ENCODE measurements around the gene ETV6. TPM values are rescaled to one million over a fixed set of nuclear protein-coding genes. Genes with fewer than 3 reads are reported as not detected.

ETV6 gene
- total RNA-seq, 1 donor from 2014 or later: 3.0 TPM

DNA sequence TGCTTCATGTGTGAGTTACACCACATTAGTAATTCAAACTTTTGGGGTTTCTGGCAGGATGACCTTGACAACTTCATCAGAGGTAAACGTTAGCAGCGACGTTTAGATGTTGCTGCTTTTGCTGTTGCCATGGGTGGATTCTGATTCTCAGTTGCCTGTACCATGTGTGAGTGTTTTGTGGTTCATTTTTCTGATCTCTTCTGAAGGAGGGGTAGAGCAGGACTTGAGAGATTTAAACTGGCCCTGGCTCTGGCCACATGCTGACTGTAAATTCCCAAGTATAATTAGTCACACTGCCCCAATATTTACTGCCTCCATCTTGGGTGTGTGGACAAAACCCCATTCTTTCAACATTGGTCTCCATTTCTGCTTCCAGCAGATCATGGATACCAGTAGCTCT is 110.4 kb downstream of the ETV6 start:
- no peak for DNase-seq

DNA sequence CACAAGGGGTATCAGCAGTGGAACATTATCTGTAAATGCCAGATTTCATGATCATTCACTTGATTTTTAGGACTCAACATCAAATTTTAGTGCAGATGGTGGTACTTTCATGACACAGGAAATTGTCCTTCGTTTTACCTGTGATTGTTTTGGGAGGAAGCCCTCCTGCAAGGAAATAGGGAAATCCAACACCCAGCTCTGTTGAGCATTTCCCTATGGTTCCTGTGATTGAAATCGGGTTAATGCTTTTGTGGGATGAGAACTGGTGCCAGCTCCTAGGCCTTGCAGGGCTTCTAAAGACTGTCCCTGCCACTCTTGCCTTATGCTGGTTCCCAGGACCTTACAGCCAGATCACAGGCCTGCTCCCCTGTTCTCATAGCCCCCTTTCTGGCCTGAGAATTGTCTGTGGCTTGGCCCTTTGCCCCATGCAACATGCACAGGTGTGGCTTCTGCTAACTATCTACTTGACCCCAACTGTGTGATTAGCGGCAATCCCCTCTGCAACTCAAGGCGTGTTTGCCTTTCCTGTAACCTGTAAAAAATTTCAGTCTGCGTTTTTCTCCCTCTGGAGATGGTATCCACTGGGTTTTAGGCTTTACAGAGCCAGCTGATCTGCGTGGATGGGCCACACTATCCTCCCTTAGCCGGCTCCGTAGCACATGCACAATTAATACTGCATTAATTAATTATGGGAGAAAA is 112.5 kb downstream of the ETV6 start:
- DNase-seq: no peak

DNA sequence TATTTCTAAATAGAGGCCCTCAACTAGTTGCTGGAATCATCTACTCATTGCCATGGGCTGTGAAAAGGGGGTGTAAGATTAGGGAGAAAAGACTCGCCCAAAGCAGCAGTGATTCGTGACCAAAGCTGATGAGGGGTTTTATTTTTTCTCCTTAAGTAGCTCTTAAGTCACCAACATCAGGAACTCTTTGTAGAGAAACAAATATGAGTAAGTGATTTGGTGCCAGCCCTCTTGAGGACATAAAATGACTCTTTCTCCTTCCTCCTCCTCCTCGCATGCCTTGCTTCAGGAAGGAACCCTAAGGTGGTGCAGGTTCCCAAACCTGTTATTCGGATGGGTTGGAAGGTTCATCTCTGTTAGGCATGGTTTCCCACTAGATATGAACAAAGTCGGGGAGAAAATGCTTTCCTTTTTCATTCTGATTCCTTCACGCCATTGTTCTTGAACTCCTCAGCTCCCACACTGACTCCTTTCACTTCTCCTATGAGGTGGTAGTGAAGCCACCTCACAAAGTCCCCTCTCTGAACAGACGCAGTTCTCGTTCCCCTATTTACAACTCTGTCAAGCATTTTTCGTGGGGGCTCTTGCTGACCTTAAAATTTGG is 113.4 kb downstream of the ETV6 start:
- DNase-seq: no peak

DNA sequence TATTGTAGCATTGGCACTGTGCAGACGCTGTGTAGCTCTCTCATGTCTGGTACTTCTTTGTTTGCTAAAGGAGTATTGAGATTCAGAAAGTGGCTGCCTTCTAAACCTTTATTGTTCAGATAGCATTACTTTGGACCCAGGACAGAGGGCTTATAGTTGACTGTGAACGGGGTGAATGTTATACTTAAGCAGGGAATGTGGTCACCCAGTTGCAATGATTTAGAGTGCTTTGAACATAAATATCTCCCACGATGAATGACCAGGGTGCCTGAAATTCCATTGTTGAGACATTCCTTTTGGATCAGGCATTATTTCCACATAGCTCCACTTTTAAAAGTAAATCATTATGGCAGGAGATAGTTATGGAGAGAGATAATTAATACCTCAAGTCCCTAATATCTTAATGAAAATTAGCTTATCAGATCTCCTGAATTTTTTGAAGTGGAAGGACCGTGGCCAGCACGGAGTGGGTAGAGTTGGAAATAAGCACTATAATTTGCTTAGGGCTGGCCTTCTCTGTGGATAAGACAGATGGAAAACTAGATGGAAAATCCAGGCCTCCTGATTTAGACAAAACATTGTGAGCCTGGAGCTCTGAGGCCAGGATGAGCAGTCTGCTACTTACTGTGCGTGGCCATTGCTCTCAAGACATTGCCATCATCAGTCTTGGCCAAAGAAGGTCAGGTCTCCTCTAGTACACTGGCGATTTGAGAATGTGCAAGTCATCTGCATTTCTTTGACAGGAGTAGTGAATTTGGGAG is 114.5 kb downstream of the ETV6 start:
- no peak for DNase-seq

DNA sequence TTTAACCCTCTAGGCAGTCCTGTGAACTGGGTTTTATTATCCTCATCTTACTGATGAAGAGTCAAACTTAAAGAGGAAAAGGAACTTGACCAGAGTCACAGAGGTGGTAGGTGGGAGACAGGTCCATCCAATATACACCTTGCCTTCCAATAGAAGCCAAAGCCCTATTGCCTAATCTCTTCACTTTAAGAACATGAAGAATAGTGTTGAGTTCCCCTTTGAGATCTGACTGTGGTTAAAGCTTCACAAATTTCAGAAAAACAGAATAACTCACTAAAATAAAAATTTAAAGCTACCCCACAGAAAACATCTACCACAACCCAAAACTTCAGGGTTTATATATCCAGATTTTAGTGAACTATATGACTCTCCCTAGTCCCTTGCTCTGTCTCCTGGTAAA is 115.4 kb downstream of the ETV6 start:
- no peak for DNase-seq

DNA sequence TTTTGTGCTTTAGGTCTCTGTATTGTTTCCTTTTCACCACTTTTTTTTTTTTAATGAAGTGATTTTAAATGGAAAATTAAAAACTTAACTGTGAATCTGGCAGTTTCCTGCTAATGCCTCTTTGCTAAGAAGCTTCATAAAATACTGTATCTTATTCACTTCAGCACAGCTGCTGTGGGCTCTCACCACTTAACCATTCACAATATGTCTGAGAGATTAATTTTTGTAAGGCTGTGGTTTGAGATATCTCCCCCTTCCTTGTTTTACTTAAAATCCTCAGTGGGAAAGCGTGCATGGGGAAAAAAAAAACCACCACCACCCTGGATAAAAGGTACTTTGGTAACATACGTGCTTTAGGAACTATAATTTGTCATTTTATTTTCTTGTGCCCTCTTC is 115.9 kb downstream of the ETV6 start:
- DNase-seq: no peak

DNA sequence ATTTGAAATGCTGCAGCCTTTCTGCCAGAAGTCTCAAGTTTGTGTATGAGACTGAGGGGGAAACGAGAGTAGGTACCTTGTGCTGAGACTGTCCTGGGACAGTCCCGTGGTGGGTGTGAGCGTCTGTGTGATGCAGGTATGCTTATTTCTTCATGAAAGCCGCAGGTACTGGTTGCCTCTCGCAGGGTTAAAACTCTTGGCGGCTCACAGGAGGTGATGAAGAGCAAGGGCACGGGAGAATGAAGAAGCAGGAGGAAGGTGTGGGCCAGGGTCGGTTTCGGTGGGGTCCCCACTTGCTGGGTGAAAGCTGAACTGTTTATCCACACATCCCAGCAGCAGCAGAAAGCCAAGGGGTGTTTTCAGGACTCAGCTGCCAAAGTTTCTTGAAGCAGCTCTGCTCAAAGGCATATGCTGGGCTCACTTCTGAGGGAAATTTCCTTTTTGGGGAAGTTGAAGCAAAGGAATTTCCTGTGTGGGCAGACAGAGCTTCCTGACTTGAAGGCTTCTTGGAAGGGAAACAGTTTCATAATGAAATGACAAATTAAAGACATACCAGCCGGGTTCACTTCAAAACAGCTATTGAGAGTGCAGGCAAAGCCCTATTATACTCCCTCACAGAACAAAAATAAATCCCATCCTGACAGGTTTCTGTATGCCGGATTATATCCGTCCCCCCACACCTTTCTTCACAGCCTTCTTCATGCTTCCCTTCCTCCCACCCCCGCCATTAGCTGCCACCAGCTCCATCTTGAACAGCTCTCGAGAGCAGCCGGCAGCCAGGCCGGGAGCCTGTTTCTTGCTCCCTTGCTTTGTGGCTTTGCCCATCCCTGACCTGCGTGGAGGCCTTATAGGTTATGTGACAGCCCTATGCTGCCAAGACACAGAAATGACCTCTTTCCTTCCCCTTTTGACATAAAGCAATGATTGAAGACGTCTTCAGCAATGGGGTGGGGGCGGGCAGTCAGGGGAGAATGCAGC is 116.6 kb downstream of the ETV6 start:
- DNase-seq: no peak

DNA sequence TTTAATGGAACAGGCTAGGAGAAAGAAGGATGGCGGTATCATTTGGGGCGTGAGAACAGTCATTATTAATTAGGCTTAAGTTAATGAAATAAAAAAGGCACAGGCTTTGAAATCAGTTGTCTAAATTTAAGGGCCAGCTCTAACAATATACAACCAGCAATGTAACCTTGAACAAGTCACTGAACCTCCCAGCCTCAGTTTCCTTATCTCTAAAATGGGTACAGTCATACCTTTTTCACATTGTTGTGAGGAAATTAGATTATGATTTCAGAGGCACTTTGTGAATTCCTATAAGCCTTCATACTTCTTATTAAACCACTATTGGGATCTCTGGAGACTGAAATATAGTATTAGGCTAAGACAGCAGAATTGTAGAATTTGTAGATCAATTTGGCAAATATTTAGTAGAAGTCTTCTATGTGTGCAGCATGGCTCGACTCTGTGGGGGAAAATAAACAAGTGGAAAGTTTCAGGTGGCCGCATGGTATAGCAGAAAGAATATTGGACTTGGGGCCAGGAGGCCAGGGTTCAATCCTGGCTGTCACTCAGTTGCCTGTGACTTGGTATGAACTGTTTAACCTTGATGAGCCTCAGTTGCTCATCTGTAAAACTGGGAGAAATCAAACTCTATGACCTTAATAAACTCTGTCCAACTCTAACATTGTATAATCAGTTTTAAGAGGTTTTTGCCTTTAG is 117.7 kb downstream of the ETV6 start:
- DNase-seq: no peak

DNA sequence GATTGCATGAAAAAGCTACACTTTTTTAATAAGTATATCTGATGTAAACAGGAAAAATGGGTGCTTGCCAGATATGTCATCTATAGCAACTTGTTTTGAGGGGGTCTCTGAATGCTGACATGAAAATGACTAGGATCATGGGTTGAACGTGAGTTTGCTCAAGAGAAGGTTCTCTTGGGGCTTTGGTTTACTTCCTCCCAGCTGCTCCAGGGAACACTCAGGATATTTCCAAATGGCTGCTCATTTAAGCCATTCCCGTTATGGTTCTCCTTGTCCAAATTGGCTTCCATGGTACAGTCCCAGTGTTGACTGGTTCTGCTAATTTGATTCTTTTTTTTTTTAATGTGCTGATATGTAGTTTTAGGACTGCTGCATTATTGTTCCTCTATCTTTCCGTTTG is 118.3 kb downstream of the ETV6 start:
- DNase-seq: no peak

DNA sequence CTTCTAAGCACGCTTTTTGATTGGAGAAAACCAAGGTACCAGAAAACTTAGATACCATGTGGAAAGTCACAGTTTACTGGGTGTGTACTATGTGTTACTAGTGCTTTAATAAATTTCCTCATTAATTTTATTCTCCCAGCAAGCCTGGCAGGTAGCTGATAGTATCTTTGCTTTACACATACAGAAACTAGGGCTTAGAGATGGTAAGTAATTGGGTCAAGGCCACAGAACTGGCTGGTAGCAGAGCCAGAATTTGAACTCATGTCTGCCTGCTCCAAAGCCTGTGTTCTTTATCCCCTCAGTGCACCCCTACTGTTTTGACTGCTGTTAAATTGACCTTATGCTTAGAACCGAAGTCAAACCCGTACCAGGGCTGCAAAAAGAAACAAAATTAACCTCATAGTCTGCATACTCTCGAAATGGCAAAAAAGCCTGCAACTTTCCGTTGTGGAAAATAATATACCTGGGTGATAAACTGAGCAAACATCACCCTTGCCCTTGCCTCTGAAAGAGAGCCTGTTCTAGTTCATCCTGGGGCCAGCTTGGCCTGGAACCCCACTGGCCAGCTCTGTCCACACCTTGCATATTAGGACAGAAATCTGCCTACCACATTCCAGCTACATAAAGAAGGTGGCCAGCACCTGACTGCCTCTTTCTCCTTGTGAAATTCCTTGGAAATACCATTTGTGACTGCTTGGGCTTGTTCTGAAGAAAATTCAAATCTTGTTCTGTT is 118.9 kb downstream of the ETV6 start:
- no peak for DNase-seq

DNA sequence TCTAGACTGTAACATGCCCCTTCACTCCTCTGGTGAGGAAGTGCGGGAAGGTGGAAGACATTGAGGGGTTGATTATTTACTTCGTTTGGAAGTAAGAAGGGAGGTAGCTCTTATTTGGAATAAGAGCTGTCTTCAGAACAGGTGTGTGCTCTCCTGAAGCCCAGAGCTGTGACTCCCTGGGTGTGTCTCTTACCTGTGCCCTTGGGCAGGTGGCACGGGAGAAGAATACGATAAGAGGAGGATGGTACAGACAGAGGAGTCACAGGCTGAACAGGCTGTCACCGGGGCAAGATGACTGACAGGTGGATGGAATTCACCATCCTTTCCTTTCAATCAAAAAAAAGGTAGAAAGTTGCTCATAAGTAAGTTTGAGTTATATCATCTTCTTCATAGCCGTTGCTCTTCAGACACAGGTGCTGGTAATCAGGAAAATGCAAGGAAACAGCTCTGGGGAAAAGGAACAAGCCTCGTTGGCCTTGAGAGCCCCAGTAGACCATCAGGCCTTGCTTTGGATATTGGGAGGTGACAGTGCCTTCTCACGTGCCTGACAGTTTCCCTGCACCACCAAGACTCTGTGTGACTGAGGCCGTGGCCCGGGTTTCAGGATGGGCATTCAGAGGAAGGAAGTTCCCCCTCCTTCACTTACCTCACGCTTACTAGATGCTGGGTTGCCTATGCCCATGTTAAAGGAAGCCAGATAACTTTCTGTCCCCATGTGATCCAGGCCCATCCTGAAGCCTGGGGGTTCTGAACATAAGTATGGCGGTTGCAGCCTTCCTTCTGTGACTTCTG is 120.4 kb downstream of the ETV6 start:
- DNase-seq: no peak

DNA sequence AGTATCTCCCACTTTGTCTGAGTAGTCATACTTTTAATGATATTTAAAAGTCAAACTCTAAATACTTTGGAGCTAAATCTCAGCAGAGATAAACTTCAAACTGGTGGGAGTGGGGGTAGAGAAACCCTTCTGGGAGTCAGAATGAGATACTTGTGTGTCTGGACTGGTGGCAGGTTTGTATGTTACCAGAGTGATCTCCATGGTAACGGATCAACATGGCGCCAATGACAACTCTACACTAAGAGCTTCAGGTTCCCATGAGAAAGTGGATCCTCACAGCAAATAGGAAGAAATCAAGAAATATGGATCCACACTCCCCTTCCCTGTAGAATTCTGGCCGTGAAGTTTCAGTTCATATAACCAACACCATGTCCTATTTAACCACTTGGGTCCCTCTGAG is 121.9 kb downstream of the ETV6 start:
- no peak for DNase-seq

DNA sequence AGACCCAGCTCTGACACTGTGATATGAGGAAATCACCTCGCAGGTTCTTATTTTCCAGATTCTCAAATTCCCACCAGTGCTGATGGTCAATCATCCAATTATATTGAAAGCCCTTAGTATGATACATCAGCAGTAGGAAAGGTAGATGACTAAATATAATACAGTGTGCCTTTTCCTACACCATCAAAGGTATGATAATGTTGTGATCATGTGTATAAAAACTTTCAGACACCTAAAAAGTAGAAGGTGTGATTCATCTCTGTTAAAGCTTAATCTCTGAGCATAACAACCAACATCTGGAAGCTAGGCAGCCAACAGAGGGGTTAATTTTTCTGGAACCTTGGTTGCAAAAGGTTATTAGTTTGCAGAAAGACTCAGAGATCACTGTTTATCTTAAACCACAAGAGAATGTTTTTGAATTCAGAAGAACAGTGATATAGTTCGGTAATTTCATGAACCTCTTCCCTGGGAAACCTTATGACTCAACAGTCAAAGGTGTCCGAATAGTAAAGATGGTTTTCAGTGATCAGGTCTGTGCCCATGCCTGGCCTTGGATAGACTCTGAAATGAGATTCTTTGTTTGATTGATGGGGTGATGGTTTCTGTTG is 122.5 kb downstream of the ETV6 start:
- DNase-seq: no peak

DNA sequence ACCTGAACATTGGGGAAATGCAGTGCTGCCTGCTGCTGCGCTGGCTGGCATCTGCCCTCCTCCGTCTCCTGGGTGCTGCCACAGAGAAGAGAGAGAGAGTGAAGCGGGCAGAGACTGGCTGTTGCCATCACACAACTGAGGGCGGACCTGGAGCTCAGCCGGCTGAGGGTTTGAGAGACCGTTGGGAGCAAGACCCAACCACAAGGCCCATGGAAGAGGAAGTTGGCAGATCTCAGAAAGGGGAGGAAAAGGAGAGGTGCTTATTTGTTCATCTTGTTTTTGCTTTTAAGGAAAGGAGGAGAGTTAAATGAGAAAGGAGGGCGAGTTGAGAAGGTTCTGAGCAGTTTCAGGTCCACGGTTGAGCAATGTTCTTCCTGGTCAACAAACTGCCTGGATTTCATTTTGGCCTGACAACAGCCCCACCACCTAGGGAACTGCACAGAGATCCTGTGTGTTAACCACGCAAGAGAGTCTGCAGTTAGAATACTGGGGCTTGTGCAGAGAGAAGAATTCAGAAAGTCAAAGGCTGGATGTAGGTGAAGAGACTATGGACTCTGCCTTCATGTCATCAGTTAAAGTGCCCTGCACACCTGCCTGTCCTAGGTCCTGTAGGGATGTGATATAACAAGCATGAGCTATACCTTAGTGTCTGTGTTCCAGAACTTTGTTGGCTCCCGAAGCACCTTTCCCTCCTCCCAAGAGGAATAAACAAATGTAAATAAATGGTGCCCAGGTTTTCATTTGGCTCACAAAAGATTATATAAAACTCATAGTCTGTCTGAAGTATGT is 124.6 kb downstream of the ETV6 start:
- no peak for DNase-seq

DNA sequence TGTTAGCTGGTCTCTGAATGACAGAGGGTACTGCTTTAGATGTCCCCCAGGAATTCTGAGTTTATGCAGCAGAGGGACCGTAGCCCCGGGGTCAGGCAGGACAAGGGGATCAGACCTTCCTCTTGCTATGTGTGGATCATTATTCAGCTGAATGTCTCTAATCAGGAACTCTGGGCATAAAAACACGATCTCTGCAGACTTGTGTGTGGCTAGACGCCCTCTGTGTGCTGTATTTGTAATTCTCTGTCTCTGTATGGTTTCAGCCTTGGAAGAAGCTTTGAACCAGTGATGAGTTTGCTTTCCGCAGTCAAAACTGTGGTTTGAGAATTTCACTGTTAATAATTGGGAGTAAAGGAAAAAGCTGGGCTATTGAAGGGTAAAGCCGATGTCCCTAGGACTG is 125.3 kb downstream of the ETV6 start:
- DNase-seq: no peak

DNA sequence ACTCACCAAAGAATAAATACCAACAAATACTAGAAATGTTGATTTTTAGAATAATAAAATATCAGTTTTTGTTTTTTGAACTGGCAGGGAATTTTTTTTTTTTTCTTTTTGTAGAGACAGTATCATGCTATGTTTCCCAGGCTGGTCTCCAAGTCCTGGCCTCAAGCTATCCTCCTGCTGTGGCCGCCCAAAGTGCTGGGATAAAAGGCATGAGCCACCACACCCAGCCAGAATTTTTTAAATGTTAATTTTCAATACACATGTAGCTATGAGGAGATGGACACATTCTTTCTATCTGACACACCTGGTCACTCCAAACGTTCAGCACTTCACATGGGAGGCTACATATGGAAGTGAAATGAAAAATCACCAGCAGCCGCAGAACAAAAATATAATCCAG is 126.8 kb downstream of the ETV6 start:
- no peak for DNase-seq

DNA sequence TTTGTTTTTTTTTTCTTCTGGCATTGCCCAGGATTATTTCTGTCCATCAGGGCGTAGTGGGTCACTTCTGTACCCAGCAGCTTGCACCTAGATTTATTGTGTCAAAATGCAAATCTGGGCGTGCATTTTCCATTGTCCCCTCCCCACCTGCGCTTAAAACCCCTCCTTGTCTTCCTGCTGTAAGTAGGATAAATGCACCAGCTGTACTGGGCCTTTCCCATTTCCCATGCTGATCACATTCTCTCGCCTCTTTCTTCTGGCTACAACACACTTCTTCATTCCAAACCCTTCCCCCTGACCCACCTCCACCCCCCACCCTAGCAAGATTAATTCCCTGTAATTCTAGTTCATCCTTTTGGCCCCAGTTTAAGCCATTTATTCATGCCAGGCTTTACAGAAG is 128.0 kb downstream of the ETV6 start:
- DNase-seq: no peak

DNA sequence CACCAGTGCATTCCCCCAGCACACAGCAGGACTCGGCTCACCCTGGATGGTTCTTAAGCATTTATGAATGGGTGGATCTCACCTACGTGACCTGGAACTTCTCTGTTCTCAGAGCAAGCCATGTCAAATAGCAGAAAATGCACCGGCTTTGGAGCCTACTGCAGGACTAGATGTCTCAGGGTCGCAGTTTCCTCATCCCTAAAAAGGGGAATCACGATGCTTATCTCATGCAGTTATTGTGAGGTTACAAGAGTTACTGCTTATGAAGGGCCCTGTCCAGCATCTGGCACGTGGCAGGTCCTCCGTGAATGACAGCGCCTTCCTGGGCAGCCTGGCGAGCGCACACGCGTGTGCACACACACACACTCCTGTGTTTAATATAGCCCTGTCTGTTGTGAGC is 128.5 kb downstream of the ETV6 start:
- no peak for DNase-seq
